ENCODE data around the gene ZCCHC17.
"Not testable (repeated sequence)": the region's sequence is repeated elsewhere in the genome, so short reads cannot be mapped to it uniquely, and the experiment has no call there.

DNA sequence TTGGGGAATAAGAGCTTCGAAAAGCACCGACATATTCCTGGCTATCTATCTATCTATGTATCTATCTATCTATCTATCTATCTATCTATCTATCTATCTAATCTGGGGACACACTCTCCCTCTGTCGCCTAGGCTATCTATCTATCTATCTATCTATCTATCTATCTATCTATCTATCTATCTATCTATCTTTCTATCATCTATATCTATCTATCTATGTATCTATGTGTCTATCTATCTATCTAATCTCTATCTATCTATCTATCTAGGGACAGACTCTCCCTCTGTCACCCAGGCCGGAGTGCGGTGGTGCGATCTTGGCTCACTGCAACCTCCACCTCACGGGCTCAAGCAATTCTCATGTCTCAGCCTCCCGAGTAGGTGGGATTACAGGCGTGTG, 14.4 kb upstream of the ZCCHC17 start:
- TF ChIP-seq, protein P1, sequence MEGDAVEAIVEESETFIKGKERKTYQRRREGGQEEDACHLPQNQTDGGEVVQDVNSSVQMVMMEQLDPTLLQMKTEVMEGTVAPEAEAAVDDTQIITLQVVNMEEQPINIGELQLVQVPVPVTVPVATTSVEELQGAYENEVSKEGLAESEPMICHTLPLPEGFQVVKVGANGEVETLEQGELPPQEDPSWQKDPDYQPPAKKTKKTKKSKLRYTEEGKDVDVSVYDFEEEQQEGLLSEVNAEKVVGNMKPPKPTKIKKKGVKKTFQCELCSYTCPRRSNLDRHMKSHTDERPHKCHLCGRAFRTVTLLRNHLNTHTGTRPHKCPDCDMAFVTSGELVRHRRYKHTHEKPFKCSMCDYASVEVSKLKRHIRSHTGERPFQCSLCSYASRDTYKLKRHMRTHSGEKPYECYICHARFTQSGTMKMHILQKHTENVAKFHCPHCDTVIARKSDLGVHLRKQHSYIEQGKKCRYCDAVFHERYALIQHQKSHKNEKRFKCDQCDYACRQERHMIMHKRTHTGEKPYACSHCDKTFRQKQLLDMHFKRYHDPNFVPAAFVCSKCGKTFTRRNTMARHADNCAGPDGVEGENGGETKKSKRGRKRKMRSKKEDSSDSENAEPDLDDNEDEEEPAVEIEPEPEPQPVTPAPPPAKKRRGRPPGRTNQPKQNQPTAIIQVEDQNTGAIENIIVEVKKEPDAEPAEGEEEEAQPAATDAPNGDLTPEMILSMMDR (IDR thresholded peaks at IDR 0.05) = not testable (repeated sequence)
- not testable (repeated sequence) for TF ChIP-seq POLR2A (IDR thresholded peaks at IDR 0.05)

Data from testis (tissue), 2 donors.